Calu3 (cell line): ENCODE results near the gene CCDC172. TPM values are rescaled to one million over a fixed set of nuclear protein-coding genes. Genes with fewer than 3 reads are reported as not detected.

Experiments used
- BruUV-seq: library from RNA; stranded (reverse); fragments of 400-500 nt; replicated peaks from 2 replicates; lab custom pipeline; 2021; lab: Mats Ljungman, UMichigan
- CTCF ChIA-PET: fragments of 300-600 bp; sonication (Branson Sonifier 250); formaldehyde crosslinking; loops from one replicate; lab custom pipeline; 2022; ENCODE audit warnings: antibody characterized with exemption; lab: Charles Lee
- DNase-seq: peaks from one replicate; pipeline ENCODE4 v3.0.0; 2022
- H3K27ac Mint-ChIP-seq: one replicate; pipeline ENCODE4 v1.8.0; 2022; ENCODE audit warnings: mixed read lengths; ENCODE audit not compliant: unreplicated experiment
- H3K27me3 Mint-ChIP-seq: one replicate; pipeline ENCODE4 v1.8.0; 2022; ENCODE audit warnings: mixed read lengths; ENCODE audit not compliant: unreplicated experiment
- H3K36me3 Mint-ChIP-seq: one replicate; pipeline ENCODE4 v1.8.0; 2022; ENCODE audit warnings: mild to moderate bottlenecking, moderate library complexity, mixed read lengths; ENCODE audit not compliant: insufficient read depth, unreplicated experiment
- H3K4me1 Mint-ChIP-seq: one replicate; pipeline ENCODE4 v1.8.0; 2022; ENCODE audit warnings: mild to moderate bottlenecking, low read depth, mixed read lengths; ENCODE audit not compliant: unreplicated experiment
- H3K4me3 Mint-ChIP-seq: one replicate; pipeline ENCODE4 v1.8.0; 2022; ENCODE audit warnings: mild to moderate bottlenecking, low read depth, moderate library complexity, mixed read lengths; ENCODE audit not compliant: unreplicated experiment
- H3K9me3 Mint-ChIP-seq: one replicate; pipeline ENCODE4 v1.8.0; 2022; ENCODE audit warnings: low read depth, mixed read lengths; ENCODE audit not compliant: unreplicated experiment
- CTCF ChIP-seq: fragments of 200-600 bp; IDR thresholded peaks from one replicate; pipeline ENCODE4 v1.8.0; 2022; ENCODE audit warnings: antibody characterized with exemption; ENCODE audit not compliant: unreplicated experiment
- intact Hi-C: fragments of 100-400 bp; cut with micrococcal nuclease; formaldehyde crosslinking; loops from one replicate; pipeline ENCODE4 v1.10.0; 2022; ENCODE audit not compliant: unreplicated experiment
- total RNA-seq: library from RNA; stranded (reverse); gene quantifications from 2 replicates; pipeline ENCODE4 v1.2.3, GENCODE V29; 2022

The CCDC172 gene
- total RNA-seq, 1 experiment from 2014 or later: not detected

DNA sequence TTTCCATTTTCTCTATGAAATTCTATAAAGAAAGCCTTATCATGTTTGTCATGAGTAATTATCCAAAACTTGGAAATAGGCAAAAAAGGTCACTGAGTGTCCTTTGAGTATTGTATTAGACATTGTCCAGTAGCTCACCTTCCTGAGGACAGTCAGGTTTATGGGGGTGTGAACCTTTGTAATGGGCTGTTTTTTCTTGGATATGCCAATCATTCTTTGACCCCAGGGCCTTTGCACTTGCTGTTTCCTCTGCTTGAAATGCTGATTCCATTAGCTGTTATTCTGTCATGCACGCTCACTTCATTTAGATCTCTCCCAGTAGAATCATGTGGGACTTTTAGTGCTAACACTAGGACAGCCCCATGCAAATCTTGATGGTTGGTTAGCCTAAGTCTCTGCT lies 4.9 kb downstream of the CCDC172 start:
- no peaks in the 10 kb centered on the region for H3K27me3 Mint-ChIP-seq

GRCh38 chr10:116331815-116332214 lies 7.6 kb downstream of the CCDC172 start:
- CTCF ChIA-PET: no interaction called here
- H3K27me3 Mint-ChIP-seq: no peaks in the 10 kb centered on the region
- no peak overlapping the region for H3K4me3 Mint-ChIP-seq
- intact Hi-C loops: no loop called here
- H3K4me1 Mint-ChIP-seq: no peaks in the 10 kb centered on the region
- no peak overlapping the region for H3K27ac Mint-ChIP-seq
- TF ChIP-seq CTCF: no peak
- no peaks in the 10 kb centered on the region for H3K9me3 Mint-ChIP-seq
- no peaks in the 10 kb centered on the region for H3K36me3 Mint-ChIP-seq
- BruUV-seq: no TSS peak
- no peak for DNase-seq

More for the DNA sequence above, 4.9 kb downstream of the CCDC172 start:
- no TSS peak for BruUV-seq
- intact Hi-C loops: no loop called here
- no peak for DNase-seq
- Mint-ChIP-seq H3K4me3 (no peak overlapping the region), H3K9me3 (no peaks in the 10 kb centered on the region), H3K4me1 (no peaks in the 10 kb centered on the region), H3K36me3 (no peaks in the 10 kb centered on the region), H3K27ac (no peak overlapping the region)
- CTCF ChIA-PET: no interaction called here
- TF ChIP-seq CTCF: no peak

GRCh38 chr10:116336866-116337265 lies 12.6 kb downstream of the CCDC172 start:
- DNase-seq: no peak
- CTCF ChIA-PET: interaction anchor here (0.6 kb wide), 1 partner anchor 932 kb away, joined by 4 read pairs; no protein-coding TSS in a partner anchor
- no peak overlapping the region for H3K4me3 Mint-ChIP-seq
- H3K27me3 Mint-ChIP-seq: no peaks in the 10 kb centered on the region
- H3K4me1 Mint-ChIP-seq: no peaks in the 10 kb centered on the region
- intact Hi-C loops: no loop called here
- H3K9me3 Mint-ChIP-seq: no peaks in the 10 kb centered on the region
- no TSS peak for BruUV-seq
- no peak for TF ChIP-seq CTCF
- no peaks in the 10 kb centered on the region for H3K36me3 Mint-ChIP-seq
- H3K27ac Mint-ChIP-seq: no peak overlapping the region

DNA sequence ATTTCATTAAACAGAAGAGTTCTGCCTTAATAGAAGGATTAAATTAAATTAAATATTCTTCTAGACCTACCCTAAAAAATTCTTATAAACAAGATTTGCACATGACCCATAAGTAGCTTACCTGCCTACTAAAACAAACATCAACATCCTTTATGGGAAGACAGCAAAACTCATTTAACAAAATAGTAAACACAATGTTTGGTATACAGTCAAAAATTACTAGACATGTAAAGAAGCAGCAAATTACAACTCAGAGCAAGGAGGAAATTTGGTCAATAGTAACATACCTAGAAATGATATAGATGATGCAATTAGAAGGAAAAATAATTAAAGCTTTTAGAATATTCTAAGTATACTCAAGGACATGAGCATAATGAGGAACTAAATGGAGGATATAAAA lies 27.9 kb downstream of the CCDC172 start:
- Mint-ChIP-seq H3K4me1 (no peaks in the 10 kb centered on the region), H3K9me3 (peaks cover 8% of the 10 kb centered on the region), H3K27ac (no peak overlapping the region), H3K36me3 (no peaks in the 10 kb centered on the region), H3K27me3 (peaks cover 29% of the 10 kb centered on the region), H3K4me3 (no peak overlapping the region)
- no peak for TF ChIP-seq CTCF
- no TSS peak for BruUV-seq
- DNase-seq: no peak
- intact Hi-C loops: no loop called here
- CTCF ChIA-PET: no interaction called here
